A549 treated with DMSO at 1 μM for 4 hours (cell line): ENCODE data around the gene TSHZ3. TPM values are rescaled to one million over a fixed set of nuclear protein-coding genes. Genes with fewer than 3 reads are reported as not detected.

ENCODE experiments used
- total RNA-seq: library from RNA; stranded (reverse); fragments of 200-300 nt; extraction: Qiagen RNA extraction; gene quantifications from 5 replicates; pipeline ENCODE4 v1.2.3, GENCODE V29; 2022; ENCODE audit warnings: low read depth

The TSHZ3 gene, protein sequence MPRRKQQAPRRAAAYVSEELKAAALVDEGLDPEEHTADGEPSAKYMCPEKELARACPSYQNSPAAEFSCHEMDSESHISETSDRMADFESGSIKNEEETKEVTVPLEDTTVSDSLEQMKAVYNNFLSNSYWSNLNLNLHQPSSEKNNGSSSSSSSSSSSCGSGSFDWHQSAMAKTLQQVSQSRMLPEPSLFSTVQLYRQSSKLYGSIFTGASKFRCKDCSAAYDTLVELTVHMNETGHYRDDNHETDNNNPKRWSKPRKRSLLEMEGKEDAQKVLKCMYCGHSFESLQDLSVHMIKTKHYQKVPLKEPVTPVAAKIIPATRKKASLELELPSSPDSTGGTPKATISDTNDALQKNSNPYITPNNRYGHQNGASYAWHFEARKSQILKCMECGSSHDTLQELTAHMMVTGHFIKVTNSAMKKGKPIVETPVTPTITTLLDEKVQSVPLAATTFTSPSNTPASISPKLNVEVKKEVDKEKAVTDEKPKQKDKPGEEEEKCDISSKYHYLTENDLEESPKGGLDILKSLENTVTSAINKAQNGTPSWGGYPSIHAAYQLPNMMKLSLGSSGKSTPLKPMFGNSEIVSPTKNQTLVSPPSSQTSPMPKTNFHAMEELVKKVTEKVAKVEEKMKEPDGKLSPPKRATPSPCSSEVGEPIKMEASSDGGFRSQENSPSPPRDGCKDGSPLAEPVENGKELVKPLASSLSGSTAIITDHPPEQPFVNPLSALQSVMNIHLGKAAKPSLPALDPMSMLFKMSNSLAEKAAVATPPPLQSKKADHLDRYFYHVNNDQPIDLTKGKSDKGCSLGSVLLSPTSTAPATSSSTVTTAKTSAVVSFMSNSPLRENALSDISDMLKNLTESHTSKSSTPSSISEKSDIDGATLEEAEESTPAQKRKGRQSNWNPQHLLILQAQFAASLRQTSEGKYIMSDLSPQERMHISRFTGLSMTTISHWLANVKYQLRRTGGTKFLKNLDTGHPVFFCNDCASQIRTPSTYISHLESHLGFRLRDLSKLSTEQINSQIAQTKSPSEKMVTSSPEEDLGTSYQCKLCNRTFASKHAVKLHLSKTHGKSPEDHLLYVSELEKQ
- 3.5 to 4.2 TPM (median 3.8 TPM) in 5 replicates for total RNA-seq

DNA sequence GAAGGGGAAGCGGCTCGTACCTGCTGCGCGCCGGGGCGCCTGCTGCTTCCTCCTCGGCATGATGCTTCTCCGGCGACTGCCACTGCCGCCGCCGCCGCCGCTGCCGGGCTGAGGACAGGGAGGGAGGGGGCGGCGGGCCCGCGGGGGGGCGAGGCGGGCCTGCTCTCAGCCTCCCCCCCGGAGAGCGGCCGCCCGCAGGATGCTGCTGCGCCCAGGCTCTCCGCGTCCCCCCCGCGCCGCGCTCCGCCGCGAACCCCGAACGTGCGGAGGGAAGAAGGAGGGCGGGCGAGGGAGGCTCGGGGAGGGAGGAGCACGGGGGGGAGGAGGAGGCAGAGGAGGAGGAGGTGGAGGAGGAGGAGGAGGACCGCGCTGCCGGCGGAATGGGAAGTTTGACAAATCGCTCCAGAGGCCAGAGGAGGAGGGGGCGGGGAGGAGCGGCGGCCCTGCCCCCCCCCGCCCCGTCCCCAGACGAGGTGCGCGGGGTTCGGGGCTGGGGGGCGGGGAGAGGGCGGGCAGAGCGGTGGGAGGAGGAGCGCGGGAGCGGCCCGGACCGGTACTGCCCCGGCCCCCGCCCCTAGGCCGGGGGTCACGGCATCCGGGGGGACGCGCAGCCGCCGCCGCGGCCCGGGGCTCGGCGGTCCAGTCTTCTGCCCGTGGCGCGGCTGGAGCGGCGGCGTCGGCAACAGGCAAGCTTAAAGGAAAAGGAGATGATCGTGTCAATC lies at the start of gene TSHZ3:
TSHZ3 (minus strand) TSS at position 277 of the 722 bp plus-strand sequence; CDS start at position 60, 217 bp downstream.

